Measurements from ENCODE around the gene RNF41.

- TF ChIP-seq CTCF (IDR thresholded peaks at IDR 0.05): peak; percentile 76 to 92 (median 85)
- TF ChIP-seq POLR2A (IDR thresholded peaks at IDR 0.05): no peak
Measured at GRCh38 chr12:56193025-56193578, 28.6 kb downstream of the RNF41 start.

Measured in testis (tissue), 2 donors.